Measurements from ENCODE around the gene BTNL8.
"Not testable (repeated sequence)": the region's sequence is repeated elsewhere in the genome, so short reads cannot be mapped to it uniquely, and the experiment has no call there.

Gene BTNL8

DNA sequence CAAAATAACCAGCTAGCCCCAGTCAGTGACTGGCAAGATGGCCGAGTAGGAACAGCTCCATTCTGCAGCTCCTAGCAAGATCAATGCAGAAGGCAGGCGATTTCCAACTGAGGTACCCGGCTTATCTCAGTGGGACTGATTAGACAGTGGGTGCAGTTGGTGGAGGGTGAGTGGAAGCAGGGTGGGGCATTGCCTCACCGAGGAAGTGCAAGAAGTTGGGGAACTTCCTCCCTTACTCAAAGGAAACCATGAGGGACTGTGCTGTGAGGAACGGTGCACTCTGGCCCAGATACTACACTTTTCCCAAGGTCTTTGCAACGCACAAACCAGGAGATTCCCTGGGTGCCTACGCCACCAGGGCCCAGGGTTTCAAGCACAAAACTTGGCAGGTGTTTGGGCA lies 9.6 kb upstream of the BTNL8 start:
- Histone ChIP-seq H3K4me3 (IDR thresholded peaks at IDR 0.05; ENCODE audit: insufficient read depth, low read depth, low read length) (no peak overlapping the region), H3K4me1 (ENCODE audit: low read depth, poor library complexity, severe bottlenecking) (no peaks in the 10 kb centered on the region), H4K20me1 (ENCODE audit: insufficient read depth) (no peaks in the 10 kb centered on the region), H3K4me2 (no peak overlapping the region), H2AFZ (ENCODE audit: low read depth) (no peak overlapping the region), H3K27me3 (ENCODE audit: insufficient read depth, low read depth) (no peaks in the 10 kb centered on the region), H3K79me2 (ENCODE audit: insufficient read depth, low read depth) (no peaks in the 10 kb centered on the region), H3K9ac (no peak overlapping the region), H3K36me3 (ENCODE audit: insufficient read depth) (no peaks in the 10 kb centered on the region), H3K27ac (no peak overlapping the region)
- TF ChIP-seq, protein P1, sequence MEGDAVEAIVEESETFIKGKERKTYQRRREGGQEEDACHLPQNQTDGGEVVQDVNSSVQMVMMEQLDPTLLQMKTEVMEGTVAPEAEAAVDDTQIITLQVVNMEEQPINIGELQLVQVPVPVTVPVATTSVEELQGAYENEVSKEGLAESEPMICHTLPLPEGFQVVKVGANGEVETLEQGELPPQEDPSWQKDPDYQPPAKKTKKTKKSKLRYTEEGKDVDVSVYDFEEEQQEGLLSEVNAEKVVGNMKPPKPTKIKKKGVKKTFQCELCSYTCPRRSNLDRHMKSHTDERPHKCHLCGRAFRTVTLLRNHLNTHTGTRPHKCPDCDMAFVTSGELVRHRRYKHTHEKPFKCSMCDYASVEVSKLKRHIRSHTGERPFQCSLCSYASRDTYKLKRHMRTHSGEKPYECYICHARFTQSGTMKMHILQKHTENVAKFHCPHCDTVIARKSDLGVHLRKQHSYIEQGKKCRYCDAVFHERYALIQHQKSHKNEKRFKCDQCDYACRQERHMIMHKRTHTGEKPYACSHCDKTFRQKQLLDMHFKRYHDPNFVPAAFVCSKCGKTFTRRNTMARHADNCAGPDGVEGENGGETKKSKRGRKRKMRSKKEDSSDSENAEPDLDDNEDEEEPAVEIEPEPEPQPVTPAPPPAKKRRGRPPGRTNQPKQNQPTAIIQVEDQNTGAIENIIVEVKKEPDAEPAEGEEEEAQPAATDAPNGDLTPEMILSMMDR (conservative IDR thresholded peaks at IDR 0.05; ENCODE audit: low read depth, low read length), result no peak

DNA sequence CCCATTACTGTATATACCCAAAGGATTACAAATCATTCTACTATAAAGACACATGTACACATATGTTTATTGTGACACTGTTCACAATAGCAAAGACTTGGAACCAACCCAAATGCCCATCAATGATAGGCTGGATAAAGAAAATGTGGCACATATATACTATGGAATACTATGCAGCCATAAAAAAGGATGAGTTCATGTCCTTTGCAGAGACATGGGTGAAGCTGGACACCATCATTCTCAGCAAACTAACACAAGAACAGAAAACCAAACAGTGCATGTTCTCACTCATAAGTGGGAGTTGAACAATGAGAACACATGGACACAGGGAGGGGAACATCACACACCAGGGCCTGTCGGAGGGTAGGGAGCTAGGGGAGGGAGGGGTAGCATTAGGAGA lies 3.6 kb upstream of the BTNL8 start:
- H3K79me2 ChIP-seq (ENCODE audit: insufficient read depth, low read depth); H2AFZ ChIP-seq (ENCODE audit: low read depth); H3K4me2 ChIP-seq; H3K4me3 ChIP-seq (IDR thresholded peaks at IDR 0.05; ENCODE audit: insufficient read depth, low read depth, low read length); H3K9ac ChIP-seq; H3K27me3 ChIP-seq (ENCODE audit: insufficient read depth, low read depth); H3K27ac ChIP-seq; H4K20me1 ChIP-seq (ENCODE audit: insufficient read depth); H3K4me1 ChIP-seq (ENCODE audit: low read depth, poor library complexity, severe bottlenecking); H3K36me3 ChIP-seq (ENCODE audit: insufficient read depth): not testable (repeated sequence)

DNA sequence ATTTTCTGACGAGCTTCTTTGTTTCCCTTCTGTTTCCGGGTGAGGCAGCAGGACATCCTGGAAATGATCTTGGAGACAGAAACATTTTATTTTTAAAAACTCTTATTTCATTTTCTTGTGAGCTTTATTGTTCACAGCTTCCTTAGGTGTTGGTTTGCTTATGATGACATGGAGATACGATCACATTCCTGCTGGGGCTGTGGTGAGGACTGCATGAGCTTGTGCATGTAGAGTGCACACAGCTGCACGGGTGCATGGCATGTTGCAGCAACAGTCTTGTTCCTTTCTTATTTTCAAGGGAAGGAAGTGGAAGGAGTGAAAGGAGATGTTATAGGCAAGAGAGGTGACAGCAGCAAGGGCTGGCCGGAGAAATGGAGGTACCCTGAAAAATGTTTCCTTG lies 1.2 kb downstream of the BTNL8 start:
- Histone ChIP-seq H3K4me2 (no peak overlapping the region), H3K79me2 (ENCODE audit: insufficient read depth, low read depth) (no peaks in the 10 kb centered on the region), H3K27ac (no peak overlapping the region), H3K36me3 (ENCODE audit: insufficient read depth) (no peaks in the 10 kb centered on the region), H2AFZ (ENCODE audit: low read depth) (no peak overlapping the region), H3K4me1 (ENCODE audit: low read depth, poor library complexity, severe bottlenecking) (no peaks in the 10 kb centered on the region), H3K9ac (no peak overlapping the region), H3K27me3 (ENCODE audit: insufficient read depth, low read depth) (no peaks in the 10 kb centered on the region), H4K20me1 (ENCODE audit: insufficient read depth) (no peaks in the 10 kb centered on the region), H3K4me3 (IDR thresholded peaks at IDR 0.05; ENCODE audit: insufficient read depth, low read depth, low read length) (no peak overlapping the region)
- TF ChIP-seq, protein P1 (conservative IDR thresholded peaks at IDR 0.05; ENCODE audit: low read depth, low read length), result no peak

DNA sequence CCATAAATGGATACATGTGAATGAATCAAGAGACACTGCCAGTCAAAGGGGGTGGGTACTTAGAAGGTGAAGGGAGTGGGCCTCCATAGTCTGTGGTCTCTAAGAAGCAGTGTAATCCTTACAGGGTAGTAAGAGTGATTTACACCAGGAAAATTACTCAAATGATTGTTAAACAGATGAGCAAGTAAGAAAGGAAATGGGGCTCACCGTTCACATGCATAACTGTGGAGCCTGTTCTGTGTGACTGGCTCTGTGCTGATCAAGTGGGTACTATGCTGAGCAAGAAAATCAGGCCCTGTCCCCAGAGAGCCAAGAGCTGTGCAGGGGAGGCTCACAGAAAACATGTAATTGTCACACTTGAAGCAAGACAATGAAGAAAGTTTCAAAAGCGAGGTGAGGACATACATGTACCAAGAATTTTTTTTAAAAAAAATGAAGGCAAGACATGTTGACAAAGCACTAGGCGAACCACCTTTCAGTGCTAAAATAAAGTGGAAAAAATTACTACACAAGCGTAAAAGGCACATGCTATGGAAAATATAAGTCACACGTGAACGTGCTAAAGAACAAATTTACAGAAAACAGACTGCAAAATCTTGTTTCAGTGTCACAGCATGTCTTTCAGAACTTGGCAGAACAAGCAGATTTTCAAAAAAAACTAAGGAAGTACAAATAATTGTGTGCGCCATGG lies 2.5 kb downstream of the BTNL8 start:
- Histone ChIP-seq H3K9ac (no peak overlapping the region), H3K4me1 (ENCODE audit: low read depth, poor library complexity, severe bottlenecking) (no peaks in the 10 kb centered on the region), H3K27me3 (ENCODE audit: insufficient read depth, low read depth) (no peaks in the 10 kb centered on the region), H4K20me1 (ENCODE audit: insufficient read depth) (no peaks in the 10 kb centered on the region), H2AFZ (ENCODE audit: low read depth) (no peak overlapping the region), H3K4me2 (no peak overlapping the region), H3K27ac (no peak overlapping the region), H3K36me3 (ENCODE audit: insufficient read depth) (no peaks in the 10 kb centered on the region), H3K79me2 (ENCODE audit: insufficient read depth, low read depth) (no peaks in the 10 kb centered on the region), H3K4me3 (IDR thresholded peaks at IDR 0.05; ENCODE audit: insufficient read depth, low read depth, low read length) (no peak overlapping the region)
- TF ChIP-seq, protein P1 (conservative IDR thresholded peaks at IDR 0.05; ENCODE audit: low read depth, low read length), result no peak

DNA sequence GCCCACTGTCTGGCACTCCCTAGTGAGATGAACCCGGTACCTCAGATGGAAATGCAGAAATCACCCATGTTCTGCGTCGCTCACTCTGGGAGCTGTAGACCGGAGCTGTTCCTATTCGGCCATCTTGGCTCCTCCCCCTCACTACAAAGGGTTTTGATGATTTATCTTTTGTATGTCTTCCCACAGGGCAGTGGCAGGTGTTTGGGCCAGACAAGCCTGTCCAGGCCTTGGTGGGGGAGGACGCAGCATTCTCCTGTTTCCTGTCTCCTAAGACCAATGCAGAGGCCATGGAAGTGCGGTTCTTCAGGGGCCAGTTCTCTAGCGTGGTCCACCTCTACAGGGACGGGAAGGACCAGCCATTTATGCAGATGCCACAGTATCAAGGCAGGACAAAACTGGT lies 9.4 kb downstream of the BTNL8 start:
- no peak overlapping the region for H3K9ac ChIP-seq
- H3K36me3 ChIP-seq (ENCODE audit: insufficient read depth), result no peaks in the 10 kb centered on the region
- no peak overlapping the region for H3K4me2 ChIP-seq

More for the DNA sequence above, 9.4 kb downstream of the BTNL8 start:
- H3K4me1 ChIP-seq (ENCODE audit: low read depth, poor library complexity, severe bottlenecking), result no peaks in the 10 kb centered on the region
- no peak overlapping the region for H2AFZ ChIP-seq (ENCODE audit: low read depth)
- no peaks in the 10 kb centered on the region for H3K79me2 ChIP-seq (ENCODE audit: insufficient read depth, low read depth)
- H3K27ac ChIP-seq, result no peak overlapping the region
- H4K20me1 ChIP-seq (ENCODE audit: insufficient read depth), result no peaks in the 10 kb centered on the region
- no peaks in the 10 kb centered on the region for H3K27me3 ChIP-seq (ENCODE audit: insufficient read depth, low read depth)
- no peak overlapping the region for H3K4me3 ChIP-seq (IDR thresholded peaks at IDR 0.05; ENCODE audit: insufficient read depth, low read depth, low read length)
- TF ChIP-seq, protein P1 (conservative IDR thresholded peaks at IDR 0.05; ENCODE audit: low read depth, low read length), result no peak

Measured in KMS-11 (cell line).